A673 (cell line): Measurements from ENCODE around the gene TAF11L12.
"Not testable (repeated sequence)": the region's sequence is repeated elsewhere in the genome, so short reads cannot be mapped to it uniquely, and the experiment has no call there.

Experiments
- CTCF ChIP-seq: fragments of 300-800, 200-600 bp; sonication (generic); conservative IDR thresholded peaks from 2 replicates; pipeline ENCODE4 v1.5.1; 2017; ENCODE audit warnings: low read depth, mild to moderate bottlenecking, antibody characterized with exemption, low read length, moderate library complexity, mixed read lengths
- EZH2 ChIP-seq: fragments of 200-600 bp; sonication (generic); IDR thresholded peaks from 2 replicates; pipeline ENCODE4 v1.6.1; 2017; ENCODE audit warnings: borderline replicate concordance, low read depth, mild to moderate bottlenecking, mixed read lengths, antibody characterized with exemption, low read length; ENCODE audit not compliant: poor library complexity, severe bottlenecking

- not testable (repeated sequence) for TF ChIP-seq CTCF, EZH2
Observed at GRCh38 chr5:17610092-17610491, at the start of gene TAF11L12.
